GM18517 (cell line): ENCODE measurements around the gene IRX3.

Experiments
- ATAC-seq: cut with Tn5 transposase; IDR thresholded peaks from one replicate; pipeline ENCODE4 v1.9.1; 2021; ENCODE audit warnings: mild to moderate bottlenecking, moderate library complexity; ENCODE audit not compliant: unreplicated experiment

Gene IRX3

DNA sequence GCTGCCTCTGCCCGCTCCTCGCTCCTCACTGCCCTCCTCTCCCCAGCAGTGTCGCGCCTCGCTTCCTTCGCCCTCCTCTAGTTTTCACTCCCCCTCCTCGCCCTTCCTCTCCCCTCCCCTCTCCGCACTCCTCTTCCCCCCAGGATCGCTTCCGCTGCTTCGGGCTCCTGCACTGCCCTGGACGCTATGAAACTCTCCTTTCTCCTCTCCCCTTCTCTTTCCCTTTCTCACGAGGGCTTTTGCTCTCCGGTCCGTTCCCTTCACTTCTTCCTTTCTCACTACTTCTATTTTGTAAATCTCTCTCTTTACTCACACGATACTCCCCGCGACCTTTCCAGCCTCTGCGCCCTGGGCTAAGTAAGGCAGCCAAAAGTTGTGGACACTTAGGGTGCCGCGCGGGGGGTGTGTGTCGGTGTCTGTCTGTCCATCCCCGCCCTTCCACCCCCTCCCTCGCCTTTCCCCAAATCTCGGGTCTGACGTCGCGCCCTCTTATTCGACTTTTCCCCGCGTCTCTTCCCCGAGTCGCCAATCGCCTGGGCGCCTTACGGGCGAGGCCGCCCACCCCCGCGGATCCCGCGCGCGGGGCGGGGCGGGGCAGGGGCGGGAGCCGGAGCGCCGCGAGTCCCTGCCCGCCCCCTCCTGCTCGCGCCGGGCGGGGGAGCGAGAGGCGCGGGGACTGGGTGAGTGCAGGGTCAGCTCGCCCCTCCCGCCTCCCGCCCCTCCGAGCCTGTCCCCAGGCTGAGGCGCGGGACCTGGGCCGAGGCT lies at the start of gene IRX3:
TSS of gene IRX3 (minus strand) at position 422 of the 765 bp plus-strand sequence. CDS start 737 bp downstream, outside the sequence.
- no peak for ATAC-seq

DNA sequence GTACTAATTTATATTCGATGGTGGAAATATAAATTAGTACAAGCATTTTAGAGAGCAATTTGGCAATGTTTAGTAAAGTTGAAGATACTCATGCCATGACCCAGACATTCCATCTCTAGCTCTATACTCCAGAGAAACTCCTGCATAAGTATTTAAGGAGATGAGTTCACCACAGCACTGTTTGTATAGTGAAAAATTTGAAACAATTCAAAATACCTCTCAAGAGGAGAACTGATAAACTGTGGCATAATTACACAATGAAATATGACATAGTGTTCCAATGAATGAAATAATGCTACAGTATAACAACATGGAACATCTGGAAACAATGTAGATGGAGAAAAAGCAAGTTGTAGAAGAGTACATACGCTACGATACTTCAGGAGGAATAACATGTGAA lies 48.6 kb upstream of the IRX3 start:
- ATAC-seq: no peak

DNA sequence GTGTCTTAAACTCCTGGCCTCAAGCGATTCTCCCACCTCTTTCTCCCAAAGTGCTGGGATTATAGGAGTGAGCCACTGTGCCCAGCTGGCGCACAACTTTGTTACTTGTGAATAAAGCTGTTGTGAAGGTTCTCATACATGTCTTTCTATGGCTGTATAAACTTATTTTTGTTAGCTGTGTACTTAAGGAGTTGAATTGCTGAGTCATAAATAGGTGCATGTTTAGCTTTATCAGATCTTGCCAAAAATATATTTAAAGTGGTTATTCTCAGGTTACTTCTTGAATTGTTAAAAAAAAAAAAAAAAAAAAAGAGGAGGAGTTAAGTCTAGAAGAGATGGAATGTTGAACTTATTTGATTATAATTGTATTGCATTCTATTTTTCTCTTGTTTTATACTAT lies 47.6 kb upstream of the IRX3 start:
- ATAC-seq: no peak

DNA sequence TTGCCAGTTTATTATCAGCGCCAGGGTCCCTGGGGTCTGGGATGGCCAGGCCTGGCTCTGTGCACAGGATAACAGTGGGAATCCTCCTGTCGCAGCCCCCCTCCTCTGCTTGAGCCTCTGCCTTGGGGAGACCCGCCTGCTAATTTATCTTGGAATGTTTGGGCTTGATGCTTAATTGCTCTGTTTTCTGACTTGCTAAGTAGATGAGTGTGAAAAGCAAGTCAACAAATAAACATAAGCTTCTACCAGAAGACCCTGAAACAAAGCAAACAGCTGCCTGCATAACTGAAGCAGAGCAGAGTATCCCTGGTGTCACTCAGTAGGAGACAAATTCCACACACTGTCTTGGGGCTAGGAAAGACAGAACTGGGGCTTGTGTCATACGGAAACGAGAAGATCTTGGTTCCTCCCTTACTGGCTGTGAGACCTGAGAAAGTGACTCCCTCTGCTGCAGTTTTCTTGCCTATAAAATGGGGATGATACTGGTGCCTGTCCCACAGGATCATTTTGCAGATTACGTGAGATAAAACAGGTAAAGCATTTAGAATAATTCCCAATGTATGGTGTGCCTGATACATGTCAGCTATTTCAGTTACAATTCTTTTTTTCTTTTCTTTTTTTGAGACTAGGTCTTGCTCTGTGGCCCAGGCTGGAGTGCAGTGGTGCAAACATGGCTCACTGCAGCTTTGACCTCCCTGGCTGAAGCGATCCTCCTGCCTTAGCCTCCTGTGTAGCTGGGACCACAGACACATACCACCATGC lies 44.8 kb upstream of the IRX3 start:
- no peak for ATAC-seq

DNA sequence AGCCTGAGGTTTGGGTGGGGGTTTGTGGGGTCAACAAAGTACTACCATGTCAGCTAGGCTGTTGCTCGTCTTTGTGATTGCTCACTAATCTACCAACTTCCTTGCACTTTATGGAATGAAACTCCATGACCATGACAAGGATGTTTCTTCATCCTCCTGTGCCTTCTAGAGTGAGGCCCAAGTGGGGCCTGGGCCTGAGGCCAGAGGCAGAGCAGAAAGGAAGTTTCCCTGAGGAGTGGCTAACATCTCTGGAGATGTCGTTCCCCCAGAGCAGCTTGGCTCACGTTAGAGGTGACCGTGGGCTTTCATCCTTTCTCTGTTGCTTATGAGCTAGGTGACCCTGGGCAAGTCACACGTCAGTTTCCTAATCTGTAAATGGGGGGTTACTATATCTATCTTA lies 41.0 kb upstream of the IRX3 start:
- no peak for ATAC-seq

DNA sequence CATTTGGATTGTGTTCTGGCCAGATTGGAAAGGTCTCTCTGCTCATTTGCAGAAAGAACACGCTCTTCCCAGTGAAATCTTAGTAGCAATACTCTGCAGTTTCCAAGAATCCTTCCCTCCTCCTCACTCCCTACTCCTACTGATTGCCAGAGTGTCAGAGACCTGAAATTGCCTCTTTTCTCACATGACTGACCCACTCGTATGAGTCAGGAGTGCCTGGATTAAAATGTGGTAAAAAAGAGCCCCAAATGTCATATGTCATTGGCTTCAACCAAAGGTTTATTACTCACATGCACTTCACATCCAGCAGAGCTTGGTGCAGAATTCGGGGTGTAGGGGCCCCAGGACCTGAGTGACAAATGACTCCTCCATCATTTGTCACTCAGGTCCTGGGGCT lies 39.7 kb upstream of the IRX3 start:
- no peak for ATAC-seq

DNA sequence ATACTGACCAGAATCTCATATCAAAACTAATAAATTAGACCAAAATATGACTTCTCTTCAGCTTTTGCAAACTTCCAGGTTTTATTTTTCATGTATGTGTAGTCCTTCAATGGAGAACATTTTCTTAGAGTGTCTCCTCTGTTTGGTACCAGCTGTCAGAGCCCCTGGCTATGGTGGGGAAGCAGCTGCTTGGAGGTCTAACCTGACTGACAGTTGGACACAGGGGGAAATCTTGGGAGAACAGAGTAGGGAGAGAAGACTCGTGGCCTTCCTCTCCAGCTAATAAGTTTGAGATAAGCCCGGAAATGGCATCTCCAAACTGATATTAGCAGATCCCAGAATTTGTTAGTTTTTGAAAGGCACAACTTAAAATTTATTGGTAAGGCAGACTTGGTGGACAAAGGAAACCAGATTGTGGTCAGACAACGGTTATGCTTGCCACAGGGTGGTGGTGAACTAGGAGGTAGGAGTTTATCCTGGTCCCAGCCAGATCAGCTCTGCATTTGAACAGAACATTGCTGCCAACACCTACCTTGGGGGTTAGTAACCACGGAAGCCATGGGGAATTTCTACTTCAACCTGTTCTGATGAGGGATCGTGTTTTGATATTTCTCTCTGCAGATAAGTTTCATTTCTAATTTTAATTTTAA lies 39.2 kb upstream of the IRX3 start:
- ATAC-seq: no peak

DNA sequence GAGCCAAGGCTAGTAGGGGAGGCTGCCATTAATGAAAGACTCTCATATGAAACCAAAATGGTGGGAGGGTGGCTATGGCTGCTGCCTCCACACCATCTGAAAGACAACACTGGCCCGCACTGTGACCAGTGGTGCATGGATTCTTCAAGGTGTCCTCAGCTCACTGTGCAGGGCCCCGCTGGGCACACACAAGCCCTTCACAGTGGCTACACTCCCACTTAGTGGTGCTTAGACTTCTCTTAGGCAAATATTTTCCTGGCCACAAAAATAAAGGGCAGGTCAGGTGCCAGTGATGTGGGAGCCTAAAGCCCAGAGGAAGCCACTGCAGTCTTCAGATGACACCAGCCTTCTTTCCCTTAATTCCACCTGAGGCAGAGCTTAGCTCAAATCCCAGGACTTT lies 38.1 kb upstream of the IRX3 start:
- no peak for ATAC-seq

DNA sequence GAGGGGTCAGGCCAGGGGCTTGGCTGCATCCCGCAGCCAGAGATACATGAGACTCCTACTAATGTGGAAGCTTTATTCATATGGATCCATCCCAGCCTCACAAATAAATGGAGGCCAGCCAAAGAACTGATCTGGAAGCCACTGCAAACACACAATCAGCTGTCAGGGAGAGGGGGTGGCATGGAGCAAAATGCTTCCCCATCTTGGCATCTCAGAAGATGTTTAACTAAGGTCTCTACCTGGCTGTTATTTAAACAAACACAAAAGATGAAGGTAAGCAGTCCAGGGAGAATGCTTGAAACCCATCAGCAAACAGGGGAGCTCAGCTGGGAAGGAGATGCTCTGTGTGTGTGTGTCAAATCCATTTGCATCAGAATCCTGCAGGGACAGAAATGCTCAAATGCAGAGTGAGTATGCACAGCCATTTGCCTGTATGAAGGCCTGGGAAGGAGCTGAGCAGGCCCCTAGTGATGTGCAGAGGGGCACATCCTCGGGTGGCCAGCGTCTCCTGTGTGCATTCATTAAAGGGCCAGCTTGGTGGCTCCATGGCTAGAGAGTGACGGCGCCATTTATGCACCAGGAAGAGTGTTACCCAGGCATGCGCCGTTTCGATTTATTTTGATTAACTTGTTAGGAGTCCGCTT lies 34.2 kb upstream of the IRX3 start:
- ATAC-seq: no peak

DNA sequence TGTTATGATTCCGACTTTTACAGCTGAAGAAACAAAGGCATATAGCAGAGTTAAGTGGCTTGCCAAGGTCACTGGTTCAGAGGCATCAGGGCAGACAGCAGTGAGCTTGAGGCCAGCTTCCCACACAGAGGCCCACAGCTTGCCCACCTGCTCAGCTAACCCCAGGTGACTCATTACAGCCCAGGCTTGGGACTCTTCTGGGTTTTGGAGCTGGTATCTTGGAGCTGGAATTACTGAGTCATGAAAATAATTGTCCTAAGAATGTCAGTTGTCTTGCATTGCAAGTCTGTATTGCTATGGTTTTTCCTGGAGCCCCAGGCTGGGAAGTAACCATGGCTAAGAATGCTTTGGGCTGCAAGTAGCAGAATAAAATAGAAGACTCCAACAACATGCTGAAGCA lies 32.4 kb upstream of the IRX3 start:
- ATAC-seq: no peak

DNA sequence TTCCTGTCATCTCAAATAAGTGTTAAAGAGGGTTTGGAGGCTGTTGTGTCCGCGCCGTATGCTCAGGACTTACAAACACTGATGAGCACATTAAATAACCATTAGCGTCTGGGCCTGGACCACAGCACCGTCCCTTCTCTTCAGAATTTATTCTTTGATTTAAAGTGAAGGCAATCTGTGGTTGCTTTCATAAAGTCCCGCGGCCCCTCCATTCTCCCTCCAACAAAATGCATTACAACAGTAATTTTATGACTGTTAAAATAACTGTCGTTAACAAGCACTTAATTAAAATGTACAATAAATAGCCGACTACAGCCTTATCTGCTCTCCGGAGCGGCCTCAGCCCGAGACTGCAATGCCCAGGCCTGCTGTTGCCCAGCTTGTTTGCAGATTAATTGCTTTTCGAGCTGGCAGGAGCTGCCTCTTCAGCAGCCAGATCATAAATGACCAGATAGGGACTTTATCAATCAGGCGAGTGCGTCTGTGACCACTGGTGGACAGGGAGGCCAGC lies 30.6 kb upstream of the IRX3 start:
- ATAC-seq: no peak

DNA sequence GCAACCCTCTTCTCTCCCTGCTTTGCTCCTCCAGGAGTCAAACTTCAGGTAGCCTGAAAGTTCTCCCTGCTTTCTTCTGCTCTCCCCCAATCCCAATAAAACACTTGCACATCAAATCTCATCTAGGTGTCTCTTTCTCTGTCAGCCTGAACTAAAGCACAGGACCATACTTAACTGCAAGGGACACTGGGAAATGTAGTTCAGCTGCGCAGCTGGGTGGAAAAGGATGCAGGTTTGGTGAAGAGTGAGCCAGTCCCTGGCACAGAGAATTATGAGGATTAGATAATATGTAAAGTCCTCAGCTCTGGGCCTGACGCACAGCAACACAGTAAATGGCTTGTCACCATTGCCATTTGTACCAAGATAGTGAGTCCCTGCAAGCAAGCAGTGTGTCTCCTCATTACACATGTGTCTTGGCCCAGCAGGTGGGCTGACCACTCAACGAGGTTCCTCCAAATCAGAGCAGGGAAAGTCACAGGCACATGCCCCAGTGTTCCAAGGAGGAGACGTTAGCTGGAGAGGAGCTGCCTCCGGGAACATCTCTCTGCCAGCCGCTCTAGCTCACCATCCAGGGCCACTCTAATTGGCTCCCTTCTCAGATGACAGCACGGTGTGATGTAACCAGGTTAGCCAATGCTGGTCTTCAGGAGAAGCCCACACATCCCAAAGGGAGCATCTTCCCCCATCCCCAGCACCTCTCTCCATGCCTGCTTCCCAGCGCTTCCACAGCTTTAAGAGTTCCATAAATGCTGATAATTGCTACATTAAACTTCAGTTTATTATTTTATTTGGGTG lies 29.7 kb upstream of the IRX3 start:
- ATAC-seq: no peak

DNA sequence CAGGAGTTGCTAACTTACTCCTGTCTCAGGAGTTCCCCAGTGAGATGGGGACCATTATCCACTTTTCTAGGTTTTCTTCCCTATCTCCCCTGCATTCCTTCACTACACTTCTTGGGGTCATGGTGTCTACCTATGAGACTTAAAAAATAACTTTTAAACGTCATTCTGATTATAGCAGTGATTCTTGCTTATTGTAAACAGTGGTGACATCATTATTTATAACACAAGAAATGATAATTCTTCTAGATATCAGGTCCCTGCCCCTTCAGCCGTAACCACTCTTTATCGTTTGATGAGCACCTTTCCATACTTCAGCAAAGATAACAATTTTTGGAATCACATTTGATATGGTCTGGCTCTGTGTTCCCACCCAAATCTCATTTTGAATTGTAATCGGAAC lies 27.2 kb upstream of the IRX3 start:
- no peak for ATAC-seq

DNA sequence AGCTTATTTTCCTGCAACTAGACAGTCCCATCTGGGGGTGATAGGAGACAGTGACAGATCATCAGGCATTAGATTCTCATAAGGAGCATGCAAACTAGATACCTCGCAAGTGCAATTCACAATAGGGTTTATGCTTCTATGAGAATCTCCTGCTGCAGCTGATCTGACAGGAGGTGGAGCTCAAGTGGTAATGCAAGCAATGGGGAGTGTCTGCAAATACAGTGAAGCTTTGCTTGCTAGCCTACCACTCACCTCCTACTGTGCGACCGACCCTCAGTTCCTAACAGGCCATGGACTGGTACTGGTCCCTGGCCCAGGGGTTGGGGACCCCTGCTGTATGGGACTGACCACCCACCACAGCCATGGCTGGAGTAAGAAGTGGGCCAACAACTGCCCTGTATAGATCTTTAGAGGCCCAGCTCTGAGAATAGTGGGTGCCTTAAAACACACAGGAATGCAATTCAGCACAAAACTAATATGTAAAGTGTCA lies 26.0 kb upstream of the IRX3 start:
- ATAC-seq: no peak

DNA sequence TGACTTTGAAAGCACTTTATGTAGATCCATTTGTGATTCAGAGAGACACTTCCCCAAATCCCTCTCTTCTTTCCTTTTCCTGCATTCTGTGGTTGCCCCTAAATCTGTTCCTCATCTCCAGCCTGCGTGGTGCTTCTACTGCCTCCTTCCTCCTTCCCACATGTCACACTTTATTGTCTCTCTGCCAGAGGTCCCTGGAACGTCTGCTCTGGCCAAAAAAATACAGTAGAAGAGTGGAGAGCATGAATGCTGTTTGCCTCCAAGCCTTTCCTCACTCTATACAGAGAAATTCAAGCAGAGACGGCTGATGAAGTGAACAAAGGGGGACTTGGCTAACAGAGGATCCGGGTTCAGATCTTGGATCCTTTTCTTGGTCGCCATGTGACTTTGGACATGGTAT lies 22.8 kb upstream of the IRX3 start:
- ATAC-seq: no peak

DNA sequence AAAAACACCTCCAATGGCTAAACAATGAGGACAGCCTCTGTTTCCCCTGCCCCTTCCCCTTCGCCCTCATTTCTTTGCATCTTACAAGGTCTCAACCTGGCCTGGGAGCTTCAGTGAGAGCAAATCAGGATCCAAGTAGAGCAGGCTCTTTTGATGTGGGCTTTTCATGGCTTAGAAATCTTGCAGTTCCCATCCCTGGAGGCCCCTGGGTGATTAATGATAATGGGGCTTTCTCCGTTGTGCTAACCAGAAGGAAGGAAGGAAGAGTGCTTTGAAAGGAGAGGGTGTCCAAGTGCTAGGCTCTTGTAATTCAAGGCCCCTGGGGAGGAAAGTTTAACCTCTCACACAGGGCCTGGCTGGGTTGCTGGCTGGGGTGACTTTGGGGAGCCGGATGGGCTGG lies 18.5 kb upstream of the IRX3 start:
- ATAC-seq: no peak

DNA sequence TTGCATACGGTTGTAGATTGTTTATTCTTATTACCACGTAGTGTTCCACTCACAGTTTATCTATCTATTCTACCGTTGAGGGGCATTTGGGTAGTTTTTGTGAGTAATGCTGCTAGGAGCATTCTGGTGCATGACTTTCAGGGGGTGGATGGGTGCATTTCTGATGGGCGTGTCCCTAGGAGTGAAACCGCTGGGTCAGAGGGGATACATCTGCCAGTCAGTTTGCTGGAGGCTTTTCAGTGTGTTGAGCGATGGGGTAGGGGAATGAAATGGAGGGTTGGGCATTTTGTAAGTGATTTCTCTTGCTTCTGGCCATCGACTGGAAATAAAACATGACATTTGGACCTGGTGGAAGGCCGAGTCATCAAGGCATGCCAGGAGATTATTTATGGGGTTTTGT lies 17.0 kb upstream of the IRX3 start:
- no peak for ATAC-seq

DNA sequence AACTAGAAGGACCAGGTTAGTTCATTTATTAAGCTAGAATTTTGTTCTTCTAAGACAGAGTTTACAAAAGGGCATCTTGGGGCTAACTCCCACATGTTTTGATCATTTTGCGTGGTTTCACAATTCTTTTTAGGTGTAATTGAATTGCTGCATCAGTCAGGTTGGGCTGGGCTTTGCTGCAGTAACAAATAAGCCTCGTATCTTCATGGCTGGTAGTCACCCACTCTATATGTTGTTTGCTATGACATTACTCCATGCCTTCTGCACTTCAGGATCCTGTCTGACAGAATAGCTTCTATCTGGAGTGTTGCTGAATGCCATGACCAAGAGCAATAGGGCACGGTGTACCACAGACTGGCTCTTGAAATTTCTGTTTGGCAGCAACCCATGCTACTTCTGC lies 10.6 kb upstream of the IRX3 start:
- no peak for ATAC-seq

DNA sequence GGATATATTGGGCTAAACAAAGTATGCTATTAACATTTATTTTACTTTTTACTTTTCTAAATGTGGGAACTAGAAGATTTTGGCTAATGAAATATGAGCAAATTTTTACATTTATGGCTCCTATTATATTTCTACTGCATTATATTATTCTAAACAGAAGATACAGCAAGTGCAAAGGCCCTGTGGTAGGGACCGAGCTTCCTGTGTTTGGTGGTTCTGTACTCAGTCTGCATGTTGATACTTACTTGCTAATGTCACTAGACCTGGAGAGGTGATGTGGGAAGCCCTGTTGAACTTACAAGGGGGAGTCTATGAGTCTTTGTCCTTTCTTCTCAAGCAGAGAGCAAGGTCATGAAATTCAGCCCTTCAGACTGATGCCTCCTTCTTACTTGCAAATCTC lies 10.0 kb upstream of the IRX3 start:
- ATAC-seq: no peak
